Ascending aorta (tissue), 2 donors: Measurements from ENCODE around the gene RBMXL2. TPM values are rescaled to one million over a fixed set of nuclear protein-coding genes. Genes with fewer than 3 reads are reported as not detected.

ENCODE experiments used
- DNase-seq, 2 donors: peaks; one replicate each; pipeline ENCODE4 v3.0.0-alpha.2; 2019; ENCODE audit warnings: low spot score in 2 of 2
- H3K27ac ChIP-seq, 2 donors: fragments of 200-600 bp; sonication (generic); one replicate each; pipeline ENCODE4 v1.5.1; 2016 to 2017; ENCODE audit warnings: mild to moderate bottlenecking in 1 of 2
- H3K27me3 ChIP-seq: fragments of 200-600 bp; sonication (generic); one replicate; pipeline ENCODE4 v1.5.1; 2017
- H3K36me3 ChIP-seq, 2 donors: fragments of 200-600 bp; sonication (generic); one replicate each; pipeline ENCODE4 v1.5.1; 2016
- H3K4me1 ChIP-seq, 2 donors: fragments of 200-600 bp; sonication (generic); one replicate each; pipeline ENCODE4 v1.5.1; 2016 to 2017; ENCODE audit warnings: mild to moderate bottlenecking in 1 of 2
- H3K4me3 ChIP-seq, 2 donors: fragments of 200-600 bp; sonication (generic); one replicate each; pipeline ENCODE4 v1.5.1; 2016 to 2017; ENCODE audit warnings: mild to moderate bottlenecking in 1 of 2
- H3K9me3 ChIP-seq, 2 donors: fragments of 200-600 bp; sonication (generic); one replicate each; pipeline ENCODE4 v1.5.1; 2016
- intact Hi-C: fragments of 100-400 bp; cut with DNase I; formaldehyde crosslinking; loops from one replicate; pipeline ENCODE4 v1.15.1; 2023
- total RNA-seq: library from RNA; depleted of rRNA; stranded (reverse); fragments of >200 nt; gene quantifications from one replicate; pipeline ENCODE4 v1.1.0, GENCODE V29; 2016
- TF ChIP-seq, protein P1 (sequence below), 3 experiments: fragments of 200-600 bp in 2 of 3; fragments of 450-650 bp in 1 of 3; sonication (generic) in 2 of 3; IDR thresholded peaks; one replicate each; pipeline ENCODE4 v1.5.1; 2016 to 2019; ENCODE audit warnings: antibody characterized with exemption in 3 of 3, mild to moderate bottlenecking in 1 of 3, moderate library complexity in 1 of 3

RBMXL2 gene
- total RNA-seq, 1 donor from 2014 or later, result not detected

GRCh38 chr11:7060868-7061267 lies 27.9 kb upstream of the RBMXL2 start:
- intact Hi-C loops, result no loop called here
- Histone ChIP-seq H3K9me3 (no peaks in the 10 kb centered on the region), H3K36me3 (no peaks in the 10 kb centered on the region), H3K4me3 (no peak overlapping the region), H3K27ac (no peak overlapping the region), H3K4me1 (no peaks in the 10 kb centered on the region), H3K27me3 (no peaks in the 10 kb centered on the region)
- DNase-seq, result no peak
- TF ChIP-seq, protein P1, sequence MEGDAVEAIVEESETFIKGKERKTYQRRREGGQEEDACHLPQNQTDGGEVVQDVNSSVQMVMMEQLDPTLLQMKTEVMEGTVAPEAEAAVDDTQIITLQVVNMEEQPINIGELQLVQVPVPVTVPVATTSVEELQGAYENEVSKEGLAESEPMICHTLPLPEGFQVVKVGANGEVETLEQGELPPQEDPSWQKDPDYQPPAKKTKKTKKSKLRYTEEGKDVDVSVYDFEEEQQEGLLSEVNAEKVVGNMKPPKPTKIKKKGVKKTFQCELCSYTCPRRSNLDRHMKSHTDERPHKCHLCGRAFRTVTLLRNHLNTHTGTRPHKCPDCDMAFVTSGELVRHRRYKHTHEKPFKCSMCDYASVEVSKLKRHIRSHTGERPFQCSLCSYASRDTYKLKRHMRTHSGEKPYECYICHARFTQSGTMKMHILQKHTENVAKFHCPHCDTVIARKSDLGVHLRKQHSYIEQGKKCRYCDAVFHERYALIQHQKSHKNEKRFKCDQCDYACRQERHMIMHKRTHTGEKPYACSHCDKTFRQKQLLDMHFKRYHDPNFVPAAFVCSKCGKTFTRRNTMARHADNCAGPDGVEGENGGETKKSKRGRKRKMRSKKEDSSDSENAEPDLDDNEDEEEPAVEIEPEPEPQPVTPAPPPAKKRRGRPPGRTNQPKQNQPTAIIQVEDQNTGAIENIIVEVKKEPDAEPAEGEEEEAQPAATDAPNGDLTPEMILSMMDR (IDR thresholded peaks at IDR 0.05), result no peak

- Histone ChIP-seq H3K9me3 (no peaks in the 10 kb centered on the region), H3K4me3 (no peak overlapping the region), H3K27me3 (no peaks in the 10 kb centered on the region), H3K27ac (no peak overlapping the region), H3K4me1 (no peaks in the 10 kb centered on the region), H3K36me3 (no peaks in the 10 kb centered on the region)
- TF ChIP-seq, protein P1 (IDR thresholded peaks at IDR 0.05), result no peak
- no peak for DNase-seq
- intact Hi-C loops, result no loop called here
Measured at GRCh38 chr11:7062534-7062933, 26.3 kb upstream of the RBMXL2 start.

GRCh38 chr11:7072401-7073028 lies 16.3 kb upstream of the RBMXL2 start:
- no peak for DNase-seq
- TF ChIP-seq, protein P1 (IDR thresholded peaks at IDR 0.05), result no peak
- Histone ChIP-seq H3K36me3 (no peaks in the 10 kb centered on the region), H3K9me3 (no peaks in the 10 kb centered on the region), H3K27ac (no peak overlapping the region), H3K4me1 (no peaks in the 10 kb centered on the region), H3K4me3 (no peak overlapping the region), H3K27me3 (no peaks in the 10 kb centered on the region)
- intact Hi-C loops, result no loop called here

GRCh38 chr11:7077101-7077500 lies 11.7 kb upstream of the RBMXL2 start:
- Histone ChIP-seq H3K4me1 (no peaks in the 10 kb centered on the region), H3K4me3 (no peak overlapping the region), H3K9me3 (no peaks in the 10 kb centered on the region), H3K36me3 (no peaks in the 10 kb centered on the region), H3K27ac (no peak overlapping the region), H3K27me3 (no peaks in the 10 kb centered on the region)
- no peak for DNase-seq
- intact Hi-C loops, result no loop called here
- TF ChIP-seq, protein P1 (IDR thresholded peaks at IDR 0.05), result no peak

DNA sequence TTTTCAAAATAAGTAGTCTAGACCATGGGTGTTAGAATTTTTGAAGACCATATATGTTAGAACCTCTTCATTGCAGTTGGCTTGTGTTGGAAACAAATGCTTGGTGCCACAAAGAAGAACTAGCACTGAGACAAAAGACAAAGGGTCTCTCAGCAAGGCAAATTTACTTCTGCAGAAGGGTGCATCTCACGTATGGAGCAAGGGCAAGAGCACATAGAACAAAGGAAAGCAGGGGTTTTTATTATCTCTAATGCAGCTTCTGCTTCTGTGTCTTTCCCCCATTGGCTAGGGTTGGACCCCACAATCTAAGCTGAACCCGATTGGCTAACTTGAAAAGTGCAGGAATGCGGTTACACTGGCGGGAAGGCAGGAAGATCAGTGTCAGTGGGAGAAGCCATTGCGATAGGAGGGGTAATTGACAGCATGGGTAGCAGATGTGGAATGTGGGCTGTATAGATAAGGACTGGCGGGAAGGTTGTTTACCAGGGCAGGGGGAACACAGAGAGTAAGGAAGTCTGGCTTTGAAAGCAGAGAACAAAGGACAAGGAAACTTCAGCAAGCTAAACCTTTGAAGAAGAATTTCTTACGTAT lies 9.2 kb upstream of the RBMXL2 start:
- intact Hi-C loops, result no loop called here
- no peaks in the 10 kb centered on the region for H3K27me3 ChIP-seq
- no peak for DNase-seq
- no peaks in the 10 kb centered on the region for H3K36me3 ChIP-seq
- no peaks in the 10 kb centered on the region for H3K9me3 ChIP-seq
- no peak overlapping the region for H3K27ac ChIP-seq
- TF ChIP-seq, protein P1 (IDR thresholded peaks at IDR 0.05), result no peak
- H3K4me1 ChIP-seq, result no peaks in the 10 kb centered on the region
- H3K4me3 ChIP-seq, result no peak overlapping the region
